Femur (tissue), 1 donor: Measurements from ENCODE around the gene HEATR9.
A peak's percentile ranks its signal among the peaks of the same experiment; 100 is the strongest.

Experiments
- DNase-seq: peaks from one replicate; pipeline ENCODE4 v3.0.0-alpha.2; 2017

The HEATR9 gene

GRCh38 chr17:35864853-35865252 lies 3.8 kb downstream of the HEATR9 start:
- no peak for DNase-seq

GRCh38 chr17:35856603-35857002 lies 12.1 kb downstream of the HEATR9 start:
- DNase-seq, result no peak

GRCh38 chr17:35855965-35856364 lies 12.7 kb downstream of the HEATR9 start:
- no peak for DNase-seq

- DNase-seq, result peak; percentile 30
Observed at GRCh38 chr17:35849469-35850348, 19.0 kb downstream of the HEATR9 start.

GRCh38 chr17:35847633-35848373 lies 20.9 kb downstream of the HEATR9 start:
- no peak for DNase-seq

- DNase-seq, result no peak
Observed at GRCh38 chr17:35847006-35847405, 21.7 kb downstream of the HEATR9 start.

- no peak for DNase-seq
Observed at GRCh38 chr17:35846055-35846809, 22.5 kb downstream of the HEATR9 start.

- DNase-seq, result no peak
Observed at GRCh38 chr17:35844547-35844946, 24.1 kb downstream of the HEATR9 start.

GRCh38 chr17:35843698-35844097 lies 25.0 kb downstream of the HEATR9 start:
- no peak for DNase-seq

- DNase-seq, result no peak
Observed at GRCh38 chr17:35842239-35842638, 26.5 kb downstream of the HEATR9 start.

GRCh38 chr17:35841505-35841904 lies 27.2 kb downstream of the HEATR9 start:
- DNase-seq, result no peak

- no peak for DNase-seq
Observed at GRCh38 chr17:35841101-35841500, 27.6 kb downstream of the HEATR9 start.

GRCh38 chr17:35825206-35825605 lies 43.5 kb downstream of the HEATR9 start:
- no peak for DNase-seq

- DNase-seq, result no peak
Observed at GRCh38 chr17:35821308-35821707, 47.4 kb downstream of the HEATR9 start.

- DNase-seq, result no peak
Observed at GRCh38 chr17:35819455-35819854, 49.2 kb downstream of the HEATR9 start.

GRCh38 chr17:35817196-35817595 lies 51.5 kb downstream of the HEATR9 start:
- no peak for DNase-seq

- DNase-seq, result no peak
Observed at GRCh38 chr17:35816723-35817122, 52.0 kb downstream of the HEATR9 start.

- no peak for DNase-seq
Observed at GRCh38 chr17:35812456-35812855, 56.2 kb downstream of the HEATR9 start.

GRCh38 chr17:35811759-35812158 lies 56.9 kb downstream of the HEATR9 start:
- DNase-seq, result no peak

GRCh38 chr17:35809855-35810461 lies 58.7 kb downstream of the HEATR9 start:
- DNase-seq, result no peak

- peak; percentile 97 for DNase-seq
Observed at GRCh38 chr17:35808962-35809854, 59.5 kb downstream of the HEATR9 start, which contains the start of gene TAF15. TSS of gene TAF15 (plus strand) at chr17:35809484. CDS start at chr17:35809570, 86 bp downstream.
